Skin of body (tissue), 2 donors: Measurements from ENCODE around the gene ERF. TPM values are rescaled to one million over a fixed set of nuclear protein-coding genes. Genes with fewer than 3 reads are reported as not detected.
"Not testable (repeated sequence)": the region's sequence is repeated elsewhere in the genome, so short reads cannot be mapped to it uniquely, and the experiment has no call there.

Experiments
- DNase-seq: peaks from one replicate; lab custom pipeline; 2025; lab: John Stamatoyannopoulos, UW
- total RNA-seq: library from RNA; depleted of rRNA; stranded (reverse); fragments of >200 nt; gene quantifications from one replicate; pipeline ENCODE4 v1.2.3, GENCODE V29; 2014

ERF gene
- total RNA-seq, 1 donor from 2014 or later = 23.5 TPM

DNA sequence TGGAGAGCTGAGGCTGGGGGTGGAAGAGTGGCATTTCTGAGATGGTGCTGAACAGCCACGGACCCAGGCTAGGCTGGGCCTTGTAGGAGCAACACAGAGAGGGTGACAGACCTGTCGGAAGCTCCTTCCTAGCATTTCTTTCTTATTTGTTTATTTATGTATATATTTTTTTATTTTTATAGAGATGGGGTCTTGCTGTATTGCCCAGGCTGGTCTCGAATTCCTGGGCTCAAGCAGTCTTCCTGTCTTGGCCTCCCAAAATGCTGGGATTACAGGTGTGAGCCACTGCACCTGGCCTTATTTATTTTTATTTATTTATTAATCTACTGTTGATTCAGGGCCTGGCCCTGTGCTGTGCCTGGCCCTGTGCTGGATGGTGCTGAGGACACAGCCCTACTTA, 20.6 kb upstream of the ERF start:
- no peak for DNase-seq

DNA sequence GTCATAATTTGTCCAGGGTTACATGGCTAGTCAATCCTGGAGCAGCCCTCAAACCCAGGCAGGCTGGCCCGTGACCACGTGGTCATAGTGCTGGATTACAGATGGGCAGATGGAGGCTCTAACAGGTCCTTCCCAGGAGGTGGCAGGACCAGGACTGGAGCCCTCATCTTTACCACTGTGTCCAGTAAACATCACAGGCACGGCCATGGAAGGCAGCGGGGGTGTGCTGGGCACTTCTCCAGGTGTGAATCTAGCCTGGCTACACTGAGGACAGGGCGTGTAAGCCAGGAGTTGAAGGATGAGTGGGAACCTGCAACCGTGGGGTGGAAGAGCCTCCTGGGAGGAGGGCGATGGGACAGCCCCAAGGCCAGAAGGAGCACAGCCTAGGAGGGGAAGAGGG, 20.2 kb upstream of the ERF start:
- no peak for DNase-seq

DNA sequence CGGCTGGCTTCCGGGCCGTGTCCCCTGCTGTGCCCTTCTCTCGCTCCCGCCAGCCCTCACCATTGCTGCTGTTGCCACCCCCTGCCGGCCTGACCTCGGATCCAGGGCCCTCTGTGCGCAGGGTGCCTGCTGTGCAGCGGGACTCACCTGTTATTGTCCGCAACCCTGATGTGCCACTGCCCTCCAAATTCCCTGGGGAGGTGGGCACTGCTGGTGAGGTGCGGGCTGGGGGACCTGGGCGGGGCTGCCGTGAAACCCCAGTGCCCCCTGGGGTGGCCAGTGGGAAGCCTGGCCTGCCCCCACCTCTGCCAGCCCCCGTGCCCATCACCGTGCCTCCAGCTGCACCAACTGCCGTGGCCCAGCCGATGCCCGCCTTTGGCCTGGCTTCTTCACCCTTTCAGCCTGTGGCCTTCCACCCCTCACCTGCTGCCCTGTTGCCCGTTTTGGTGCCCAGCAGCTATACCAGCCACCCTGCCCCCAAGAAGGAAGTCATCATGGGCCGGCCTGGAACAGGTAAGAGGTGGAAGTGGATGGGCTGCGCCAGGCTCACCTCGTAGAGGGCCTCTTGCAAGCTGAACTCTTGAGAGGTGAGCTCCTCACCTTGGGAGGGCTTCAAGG, 19.2 kb upstream of the ERF start:
- DNase-seq = no peak

DNA sequence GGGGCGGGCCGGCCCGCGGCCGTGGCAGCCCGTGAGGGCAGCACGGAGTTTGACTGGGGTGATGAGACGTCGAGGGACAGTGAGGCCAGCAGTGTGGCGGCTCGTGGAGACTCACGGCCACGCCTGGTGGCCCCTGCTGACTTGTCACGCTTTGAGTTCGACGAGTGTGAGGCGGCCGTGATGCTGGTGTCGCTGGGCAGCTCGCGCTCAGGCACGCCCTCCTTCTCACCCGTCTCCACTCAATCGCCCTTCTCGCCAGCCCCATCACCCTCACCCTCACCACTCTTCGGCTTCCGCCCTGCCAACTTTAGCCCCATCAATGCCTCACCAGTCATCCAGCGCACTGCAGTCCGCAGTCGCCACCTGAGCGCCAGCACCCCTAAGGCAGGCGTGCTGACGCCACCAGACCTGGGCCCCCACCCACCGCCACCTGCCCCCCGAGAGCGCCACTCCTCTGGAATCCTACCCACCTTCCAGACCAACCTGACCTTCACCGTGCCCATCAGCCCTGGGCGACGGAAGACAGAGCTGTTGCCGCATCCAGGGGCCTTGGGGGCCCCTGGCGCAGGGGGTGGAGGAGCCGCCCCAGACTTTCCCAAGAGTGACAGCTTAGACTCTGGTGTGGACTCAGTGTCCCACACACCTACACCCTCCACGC, 18.6 kb upstream of the ERF start:
- no peak for DNase-seq

DNA sequence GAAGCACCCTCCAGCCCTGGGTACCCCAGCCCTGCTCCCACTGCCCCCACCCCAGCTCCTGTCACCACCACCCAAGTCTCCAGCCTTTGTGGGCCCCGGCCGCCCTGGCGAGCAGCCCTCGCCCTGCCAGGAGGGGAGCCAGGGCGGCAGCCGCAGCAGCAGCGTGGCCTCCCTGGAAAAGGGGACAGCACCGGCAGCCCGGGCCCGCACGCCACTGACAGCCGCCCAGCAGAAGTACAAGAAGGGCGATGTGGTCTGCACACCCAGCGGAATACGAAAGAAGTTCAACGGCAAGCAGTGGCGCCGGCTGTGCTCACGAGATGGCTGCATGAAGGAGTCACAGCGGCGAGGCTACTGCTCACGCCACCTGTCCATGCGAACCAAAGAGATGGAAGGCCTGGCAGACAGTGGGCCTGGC, 18.1 kb upstream of the ERF start:
- DNase-seq = no peak

DNA sequence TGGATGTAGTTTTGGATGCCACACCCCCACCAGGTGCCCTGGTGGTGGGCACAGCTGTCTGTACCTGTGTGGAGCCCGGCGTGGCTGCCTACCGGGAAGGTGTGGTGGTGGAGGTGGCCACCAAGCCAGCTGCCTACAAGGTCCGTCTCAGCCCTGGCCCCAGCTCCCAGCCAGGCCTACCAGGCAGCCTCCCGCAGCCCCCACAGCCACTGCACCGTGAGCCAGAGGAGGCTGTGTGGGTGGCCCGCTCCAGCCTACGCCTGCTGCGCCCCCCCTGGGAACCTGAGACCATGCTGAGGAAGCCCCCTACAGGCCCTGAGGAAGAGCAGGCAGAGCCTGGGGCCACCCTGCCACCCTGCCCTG, 17.6 kb upstream of the ERF start:
- no peak for DNase-seq

DNA sequence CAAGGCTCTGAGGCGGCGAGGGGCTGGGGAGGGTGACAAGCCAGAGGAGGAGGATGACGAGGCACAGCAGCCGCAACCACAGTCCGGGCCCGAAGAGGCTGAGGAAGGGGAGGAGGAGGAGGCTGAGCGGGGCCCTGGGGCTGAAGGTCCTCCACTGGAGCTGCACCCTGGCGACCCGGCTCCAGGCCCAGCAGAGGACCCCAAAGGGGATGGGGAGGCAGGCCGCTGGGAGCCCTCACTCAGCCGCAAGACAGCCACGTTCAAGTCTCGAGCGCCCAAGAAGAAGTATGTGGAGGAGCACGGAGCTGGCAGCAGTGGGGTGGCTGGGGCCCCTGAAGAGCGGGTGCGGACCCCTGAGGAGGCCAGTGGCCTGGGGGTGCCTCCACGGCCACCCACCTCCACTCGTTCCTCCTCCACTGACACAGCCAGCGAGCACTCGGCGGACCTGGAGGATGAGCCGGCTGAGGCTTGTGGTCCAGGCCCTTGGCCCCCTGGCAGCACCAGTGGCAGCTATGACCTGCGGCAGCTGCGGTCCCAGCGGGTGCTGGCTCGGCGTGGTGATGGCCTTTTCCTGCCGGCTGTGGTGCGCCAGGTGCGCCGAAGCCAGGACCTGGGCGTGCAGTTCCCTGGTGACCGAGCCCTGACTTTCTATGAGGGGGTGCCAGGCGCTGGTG, 17.1 kb upstream of the ERF start:
- no peak for DNase-seq

DNA sequence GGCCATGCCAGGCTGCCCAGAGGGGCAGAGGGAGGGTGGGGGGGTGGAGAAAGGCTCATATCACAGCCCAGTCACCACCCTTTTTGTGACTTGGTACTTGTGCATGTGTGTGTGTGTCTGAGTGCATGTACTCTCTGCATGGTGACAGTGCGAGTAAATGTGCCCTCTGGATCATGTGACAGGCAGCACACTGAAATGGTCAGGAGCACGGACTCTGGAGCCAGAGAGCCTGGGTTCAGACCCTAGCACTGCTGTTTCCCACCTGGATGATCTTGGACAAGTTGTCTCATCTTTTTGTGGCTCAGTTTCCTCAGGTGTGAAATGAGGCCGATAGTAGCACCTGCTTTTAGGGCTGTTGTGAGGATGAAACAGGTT, 16.1 kb upstream of the ERF start:
- no peak for DNase-seq

DNA sequence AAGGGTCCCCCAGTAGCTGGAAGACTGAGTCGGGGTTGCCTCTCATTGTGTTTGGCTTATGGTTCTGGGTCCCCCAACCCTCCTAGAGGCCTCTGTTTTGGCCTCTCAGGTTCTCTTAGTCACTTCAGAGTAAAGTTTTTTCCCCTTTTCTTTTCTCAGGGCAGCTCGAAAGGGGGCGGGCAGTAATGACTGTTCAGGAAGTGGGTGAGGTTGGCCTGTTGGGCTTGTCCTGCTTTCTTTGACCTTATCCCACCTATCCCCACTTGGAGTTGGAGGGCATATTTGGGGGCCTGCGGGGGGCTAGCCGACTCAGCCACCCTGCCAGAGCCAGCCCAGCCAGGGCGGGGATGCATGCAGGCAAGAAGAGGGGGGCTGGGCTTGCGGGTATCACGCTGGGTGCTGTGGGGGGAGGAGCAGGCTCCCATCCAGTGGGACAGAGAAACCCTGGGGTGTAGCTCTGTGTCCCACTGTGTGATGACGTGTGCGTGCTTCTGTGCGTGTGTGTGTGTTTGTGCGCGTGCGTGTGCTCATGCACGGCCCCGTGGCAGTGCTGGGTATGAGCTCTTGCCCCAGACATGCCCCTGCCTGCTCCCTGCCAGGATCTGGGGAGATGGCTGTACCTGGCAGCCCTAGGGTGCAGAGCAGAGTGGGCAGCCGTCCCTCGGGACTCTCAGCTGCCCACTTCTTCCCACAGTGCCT, 15.6 kb upstream of the ERF start:
- DNase-seq = no peak

DNA sequence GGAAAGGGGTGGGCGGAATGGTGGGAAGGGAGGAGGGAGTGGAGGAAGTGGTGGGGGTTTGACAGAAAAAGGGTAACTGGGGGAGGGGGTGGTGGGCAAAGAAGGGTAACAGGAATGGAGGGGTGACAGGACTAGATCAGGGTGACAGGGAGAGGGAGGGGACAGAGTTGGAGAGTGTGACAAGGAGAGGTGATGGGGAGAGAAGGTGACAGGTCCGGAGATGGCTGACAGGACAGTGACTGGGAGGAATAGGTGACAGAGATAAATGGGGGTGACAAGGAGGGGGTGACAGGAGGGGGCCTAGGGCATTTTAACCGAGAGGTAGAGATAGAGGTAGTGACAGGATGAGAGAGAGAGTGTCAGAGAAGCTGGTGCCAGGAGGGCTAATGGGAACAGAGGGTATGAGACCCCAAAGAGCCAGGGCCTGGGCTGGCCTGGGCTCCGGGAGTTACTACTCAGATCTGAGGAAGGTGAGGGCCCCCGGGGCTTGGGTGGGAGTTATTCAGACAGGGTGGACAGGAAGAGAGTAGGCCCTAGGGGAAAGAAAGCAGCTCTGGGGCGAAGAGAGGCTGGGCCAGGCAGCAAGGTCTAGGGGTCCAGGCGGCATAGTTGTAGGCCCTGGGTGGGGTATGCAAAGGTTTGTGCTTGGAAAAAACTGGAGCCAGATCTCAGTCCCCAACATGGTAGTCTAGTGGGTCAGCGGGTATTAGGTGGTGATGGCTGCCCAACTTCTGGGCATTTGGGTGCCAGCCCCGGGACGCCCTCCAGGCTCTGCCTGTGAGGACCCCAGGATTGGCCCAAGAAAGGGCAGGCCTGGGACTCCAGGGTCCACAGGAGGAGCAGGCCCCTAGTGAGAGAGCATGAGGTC, 14.8 kb upstream of the ERF start:
- no peak for DNase-seq

DNA sequence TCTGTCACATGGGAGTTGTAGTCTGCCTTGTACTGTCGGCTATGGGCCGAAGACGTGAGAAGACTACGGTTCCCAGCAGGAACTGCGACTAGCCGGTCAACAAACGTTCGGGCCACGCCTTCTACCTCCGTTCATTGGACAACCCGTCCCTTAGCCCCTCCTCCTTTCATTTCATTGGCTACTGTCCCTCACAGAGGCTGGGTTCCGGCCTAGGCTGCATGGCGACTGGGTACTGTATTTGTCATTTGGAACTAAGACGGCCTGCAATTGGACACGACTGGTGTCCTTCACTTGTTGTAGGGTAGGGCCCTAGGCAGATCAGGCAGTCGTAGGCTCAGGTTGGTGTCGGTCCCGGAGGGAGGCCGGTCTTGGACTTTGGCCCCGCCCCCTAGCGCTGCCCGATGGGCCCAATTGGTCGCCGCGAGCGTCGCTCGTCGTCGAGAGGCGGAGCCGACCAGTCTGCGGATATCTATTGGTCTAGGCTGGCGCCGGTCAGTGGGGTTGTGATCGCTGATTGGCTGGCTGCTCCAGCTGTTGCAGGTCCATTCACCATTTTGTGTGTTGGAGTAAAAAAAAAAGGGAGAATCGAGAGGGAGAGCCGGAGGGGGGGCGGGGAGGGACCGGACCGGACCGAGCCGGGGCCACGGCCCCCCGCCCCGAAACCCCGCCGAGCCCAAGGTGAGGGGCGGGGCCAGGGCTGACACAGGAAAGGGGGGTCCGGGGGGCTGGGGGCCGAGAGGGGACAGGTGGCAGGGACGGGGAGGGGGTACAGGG, 14.0 kb upstream of the ERF start, which contains the start of gene CIC:
CIC (plus strand) TSS at position 549 of the 774 bp plus-strand sequence. CDS start 2,532 bp downstream, outside the sequence.
- peak; percentile 100 for DNase-seq

DNA sequence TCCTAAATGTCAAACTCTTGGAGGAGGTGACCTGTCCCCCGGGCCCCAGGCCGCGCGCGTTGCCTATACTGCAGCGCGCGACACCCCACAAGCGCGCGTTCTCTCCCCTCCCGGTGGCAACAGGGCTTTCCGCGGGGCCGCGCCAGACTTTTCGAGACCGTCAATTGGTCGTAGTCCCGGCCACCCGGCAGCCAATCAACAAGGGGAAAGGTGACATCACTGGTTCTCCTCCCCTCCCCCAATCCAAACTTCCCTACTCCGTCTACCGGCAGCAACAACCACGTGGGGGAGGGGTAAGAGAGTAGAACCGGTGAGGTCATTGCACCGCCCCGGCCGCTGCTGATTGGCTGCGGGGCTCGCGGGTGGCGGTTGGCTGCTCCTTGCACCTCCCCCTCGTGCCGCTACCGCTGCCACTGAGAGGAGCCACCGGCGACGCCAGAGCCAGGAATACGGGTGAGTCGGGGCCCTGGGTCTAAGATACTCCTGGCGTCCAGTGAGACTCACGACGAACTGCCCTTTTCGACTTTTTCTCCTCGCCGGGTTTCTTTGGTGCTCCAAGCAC, 13.3 kb upstream of the ERF start:
- peak; percentile 100 for DNase-seq

DNA sequence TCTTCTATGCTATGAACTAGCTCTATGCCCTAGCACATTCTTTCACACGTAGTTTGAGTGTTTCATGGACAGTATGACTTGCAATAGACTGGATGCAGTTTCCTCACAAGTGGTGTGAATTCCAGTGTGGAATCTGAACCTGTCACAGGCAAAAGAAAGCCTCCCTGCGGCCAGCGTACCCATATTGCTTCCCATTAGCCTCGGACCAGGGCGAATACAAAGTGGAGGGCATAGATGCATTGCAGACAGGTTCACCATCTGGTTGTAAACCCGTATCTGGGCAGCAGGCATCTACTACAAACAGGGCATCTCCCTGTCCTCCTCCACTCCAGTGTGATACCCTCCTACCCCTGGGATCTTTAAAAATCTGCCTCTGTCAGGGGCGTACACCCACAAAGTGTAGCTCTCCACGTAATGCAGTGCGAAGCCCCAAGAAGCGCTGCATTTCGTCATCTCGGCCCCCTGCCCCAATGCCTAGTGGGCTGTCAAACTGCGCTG, 12.8 kb upstream of the ERF start:
- no peak for DNase-seq

DNA sequence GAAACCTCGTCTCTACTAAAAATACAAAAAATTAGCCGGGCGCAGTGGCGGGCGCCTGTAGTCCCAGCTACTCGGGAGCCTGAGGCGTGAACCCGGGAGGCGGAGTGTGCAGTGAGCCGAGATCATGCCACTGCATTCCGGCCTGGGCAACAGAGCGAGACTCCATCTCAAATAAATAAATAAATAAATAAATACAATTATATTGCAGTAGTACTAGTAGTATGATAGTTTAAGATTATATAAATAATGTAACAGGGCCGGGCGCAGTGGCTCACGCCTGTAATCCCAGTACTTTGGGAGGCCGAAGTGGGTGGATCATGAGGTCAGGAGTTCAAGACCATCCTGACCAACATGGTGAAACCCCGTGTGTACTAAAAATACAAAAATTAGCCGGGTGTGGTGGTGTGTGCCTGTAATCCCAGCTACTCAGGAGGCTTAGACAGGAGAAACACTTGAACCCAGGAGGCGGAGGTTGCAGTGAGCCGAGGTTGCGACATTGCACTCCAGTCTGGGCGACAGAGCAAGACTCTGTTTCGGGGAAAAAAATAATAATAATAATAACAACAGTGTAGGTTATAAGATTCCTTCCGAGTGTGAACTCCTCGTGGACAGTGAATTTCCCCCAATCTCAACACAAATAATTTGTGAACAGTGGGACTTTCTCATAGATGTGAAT, 12.1 kb upstream of the ERF start:
- not testable (repeated sequence) for DNase-seq

DNA sequence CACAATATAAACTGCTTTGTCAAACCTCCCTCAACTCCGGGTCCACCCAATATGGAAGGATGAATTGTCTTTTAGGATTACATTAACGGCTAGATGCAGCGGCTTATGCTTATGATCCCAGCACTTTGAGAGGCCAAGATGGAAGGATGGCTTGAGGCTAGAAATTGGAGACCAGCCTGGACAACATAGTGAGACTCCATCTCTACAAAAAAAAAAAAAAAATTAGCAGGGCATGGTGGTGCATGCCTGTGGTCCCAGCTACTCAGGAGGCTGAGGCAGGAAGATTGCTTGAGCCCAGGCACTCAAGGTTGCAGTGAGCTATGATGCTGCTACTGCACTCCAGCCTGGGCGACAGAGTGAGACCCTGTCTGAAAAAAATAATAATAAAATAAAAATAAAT, 11.2 kb upstream of the ERF start:
- DNase-seq = not testable (repeated sequence)

DNA sequence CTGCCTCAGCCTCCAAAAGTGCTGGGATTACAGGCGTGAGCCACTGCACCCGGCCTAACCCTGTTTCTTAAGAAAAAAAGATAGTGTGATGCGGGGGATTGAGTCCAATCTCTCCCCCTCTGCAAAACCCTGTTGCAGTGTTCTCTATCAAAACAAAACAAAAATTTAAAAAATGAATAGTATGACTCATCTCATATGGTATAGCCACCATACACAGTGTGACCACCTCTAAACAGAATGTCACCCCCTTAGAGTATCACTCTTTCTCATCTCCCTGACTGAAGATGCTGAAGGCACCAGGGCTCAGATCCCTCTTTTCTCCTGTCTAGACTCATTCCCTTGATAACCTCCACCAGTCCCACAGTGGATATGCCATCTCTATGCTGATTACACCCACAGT, 6.8 kb upstream of the ERF start:
- DNase-seq = no peak

DNA sequence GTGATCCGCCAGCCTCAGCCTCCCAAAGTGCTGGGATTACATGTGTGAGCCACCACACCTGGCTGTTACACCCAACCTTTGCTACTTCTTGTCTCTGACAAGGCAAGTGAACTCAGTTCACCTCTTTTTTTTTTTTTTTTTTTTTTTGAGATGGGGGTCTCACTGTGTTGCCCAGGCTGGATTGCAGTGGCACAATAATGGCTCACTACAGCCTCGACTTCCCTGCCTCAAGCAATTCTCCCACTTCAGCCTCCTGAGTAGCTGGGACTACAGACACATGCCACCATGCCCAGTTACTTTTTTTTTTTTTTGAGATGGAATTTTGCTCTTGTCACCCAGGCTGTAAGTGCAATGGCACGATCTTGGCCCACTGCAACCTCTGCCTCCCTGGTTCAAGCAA, 2.9 kb upstream of the ERF start:
- DNase-seq = not testable (repeated sequence)

DNA sequence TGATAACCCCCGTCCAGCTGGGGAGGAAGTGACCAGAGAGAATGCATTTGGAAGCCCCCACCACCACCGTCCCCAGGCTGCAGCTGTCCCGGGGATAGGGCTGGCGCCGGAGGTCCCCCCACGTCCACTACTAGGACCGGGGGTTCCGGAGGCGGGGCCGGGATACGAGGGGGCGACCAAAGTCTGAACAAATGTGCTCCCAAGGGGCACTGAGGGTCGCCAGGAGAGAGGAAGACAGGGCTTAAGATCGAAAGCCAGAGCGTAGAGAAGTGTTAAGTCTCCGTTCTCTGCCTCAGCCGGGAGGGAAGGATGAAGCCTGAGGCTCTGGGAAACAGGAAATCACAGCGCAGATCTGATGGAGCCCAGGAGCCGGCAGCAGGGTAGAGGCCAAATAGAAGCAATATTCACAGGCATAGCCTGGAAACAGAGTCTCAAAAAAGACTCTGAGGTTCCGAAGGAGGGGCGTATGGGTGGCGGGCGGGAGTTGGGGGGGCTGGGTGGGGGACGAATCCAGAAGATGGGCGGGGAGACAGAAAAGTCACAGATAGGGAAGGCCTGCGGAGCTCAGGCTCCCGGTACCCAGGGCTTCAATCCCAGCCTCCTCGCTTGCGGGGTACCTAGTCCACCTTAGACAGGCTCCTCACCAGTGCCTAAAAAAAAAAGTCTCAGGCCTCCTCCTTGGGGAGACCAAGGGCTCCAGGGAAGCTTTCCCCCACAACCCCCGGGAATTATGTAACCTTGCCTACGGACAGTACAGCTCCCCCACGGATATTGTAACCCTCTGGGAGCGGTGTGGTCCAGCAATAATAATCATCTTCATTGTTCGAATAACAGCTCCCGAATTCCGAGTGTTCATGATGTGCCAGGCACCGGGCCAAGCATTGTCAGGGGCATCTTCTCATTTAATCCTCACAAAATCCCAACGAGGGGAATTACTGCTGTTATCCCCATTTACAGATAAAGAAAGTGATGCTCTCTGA, 1.1 kb upstream of the ERF start:
- DNase-seq = peak; percentile 73
